Hepatocyte (in vitro differentiated cells): ENCODE data around the gene BMPR1A. TPM values are rescaled to one million over a fixed set of nuclear protein-coding genes. Genes with fewer than 3 reads are reported as not detected.

Experiments
- DNase-seq: peaks from one replicate; pipeline ENCODE4 v3.0.0-alpha.2; 2016; ENCODE audit warnings: low spot score
- H2AFZ ChIP-seq: fragments of 200-600 bp; sonication (generic); 2 replicates; pipeline ENCODE4 v1.6.0; 2016; ENCODE audit warnings: antibody characterized with exemption, mild to moderate bottlenecking
- H3K27ac ChIP-seq: fragments of 200-600 bp; sonication (generic); 2 replicates; pipeline ENCODE4 v1.5.1; 2016; ENCODE audit warnings: mild to moderate bottlenecking
- H3K27me3 ChIP-seq: fragments of 200-600 bp; sonication (generic); 2 replicates; pipeline ENCODE4 v1.6.1; 2016
- H3K36me3 ChIP-seq: fragments of 200-600 bp; sonication (generic); replicated peaks from 2 replicates; pipeline ENCODE4 v1.5.1; 2016; ENCODE audit warnings: low read depth; ENCODE audit not compliant: insufficient read depth
- H3K4me1 ChIP-seq: fragments of 200-600 bp; sonication (generic); 2 replicates; pipeline ENCODE4 v1.5.1; 2016; ENCODE audit warnings: mild to moderate bottlenecking, moderate library complexity; ENCODE audit not compliant: insufficient read depth
- H3K4me2 ChIP-seq: fragments of 200-600 bp; sonication (generic); 2 replicates; pipeline ENCODE4 v1.6.0; 2016
- H3K4me3 ChIP-seq: fragments of 200-600 bp; sonication (generic); 2 replicates; pipeline ENCODE4 v1.5.1; 2016; ENCODE audit warnings: mild to moderate bottlenecking
- H3K79me2 ChIP-seq: fragments of 200-600 bp; sonication (generic); 2 replicates; pipeline ENCODE4 v1.6.0; 2017; ENCODE audit warnings: mild to moderate bottlenecking
- H3K9me2 ChIP-seq: fragments of 200-600 bp; sonication (generic); replicated peaks from 2 replicates; pipeline ENCODE4 v1.6.0; 2017; ENCODE audit warnings: mild to moderate bottlenecking; ENCODE audit not compliant: insufficient read depth
- H3K9me3 ChIP-seq: fragments of 200-600 bp; sonication (generic); 2 replicates; pipeline ENCODE4 v1.5.1; 2016; ENCODE audit warnings: low read depth, mild to moderate bottlenecking
- H4K20me1 ChIP-seq: fragments of 200-600 bp; sonication (generic); 2 replicates; pipeline ENCODE4 v1.6.0; 2016; ENCODE audit warnings: mild to moderate bottlenecking; ENCODE audit not compliant: insufficient read depth, poor library complexity, severe bottlenecking
- CTCF ChIP-seq: fragments of 200-600 bp; sonication (generic); IDR thresholded peaks from 2 replicates; pipeline ENCODE4 v1.5.1; 2016; ENCODE audit warnings: antibody characterized with exemption, mild to moderate bottlenecking; ENCODE audit not compliant: poor library complexity
- EZH2 ChIP-seq: fragments of 200-600 bp; sonication (generic); IDR thresholded peaks from 2 replicates; pipeline ENCODE4 v1.6.1; 2016; ENCODE audit warnings: antibody characterized with exemption, mild to moderate bottlenecking, borderline replicate concordance
- EZH2phosphoT487 ChIP-seq: fragments of 200-600 bp; sonication (generic); IDR thresholded peaks from one replicate; pipeline ENCODE4 v1.6.1; 2018; ENCODE audit warnings: antibody characterized with exemption, mild to moderate bottlenecking, low read depth, moderate library complexity; ENCODE audit not compliant: unreplicated experiment, severe bottlenecking
- WGBS: methylation state at CpG from one replicate; pipeline ENCODE4 v1.1.6; 2016; ENCODE audit warnings: low lambda C conversion rate; ENCODE audit errors: missing lambda C conversion rate; 5-methylcytosine and 5-hydroxymethylcytosine counted together
- polyA plus RNA-seq: library from polyadenylated mRNA; unstranded; fragments of >200 nt; fragmentation: Nextera tagmentation; extraction: Ambion mirVana; gene quantifications from 2 replicates; pipeline ENCODE4 v1.2.1, GENCODE V29; 2016
- total RNA-seq: library from RNA; depleted of rRNA; stranded (reverse); fragments of >200 nt; gene quantifications from 2 replicates; pipeline ENCODE4 v1.2.3, GENCODE V29; 2014

BMPR1A gene
- total and polyA plus RNA-seq, 2 experiments from 2014 or later: 25.1 to 58.0 TPM

- TF ChIP-seq EZH2phosphoT487 (no peak), EZH2 (no peak), CTCF (no peak)
- no peaks in the 10 kb centered on the region for H3K4me1 ChIP-seq
- no peaks in the 10 kb centered on the region for H3K27me3 ChIP-seq
- H2AFZ ChIP-seq: no peak overlapping the region
- no peaks in the 10 kb centered on the region for H3K36me3 ChIP-seq
- H3K27ac ChIP-seq: no peak overlapping the region
- no peaks in the 10 kb centered on the region for H3K9me3 ChIP-seq
- H3K4me2 ChIP-seq: no peak overlapping the region
- WGBS: 77% methylated on average over 7 of the region's 7 CpGs
- H3K4me3 ChIP-seq: no peak overlapping the region
- H3K9me2 ChIP-seq: no peaks in the 10 kb centered on the region
- H3K79me2 ChIP-seq: peaks cover 99% of the 10 kb centered on the region
- peaks cover 64% of the 10 kb centered on the region for H4K20me1 ChIP-seq
- no peak for DNase-seq
Observed at GRCh38 chr10:86827639-86828038, 71.2 kb downstream of the BMPR1A start.

GRCh38 chr10:86828145-86828544 is 71.7 kb downstream of the BMPR1A start:
- no peak overlapping the region for H3K4me3 ChIP-seq
- H3K9me3 ChIP-seq: no peaks in the 10 kb centered on the region
- TF ChIP-seq EZH2 (no peak), CTCF (no peak), EZH2phosphoT487 (no peak)
- no peak overlapping the region for H3K4me2 ChIP-seq
- H3K36me3 ChIP-seq: no peaks in the 10 kb centered on the region
- H3K27ac ChIP-seq: no peak overlapping the region
- no peak overlapping the region for H2AFZ ChIP-seq
- DNase-seq: no peak
- WGBS: 85% methylated on average over 5 of the region's 5 CpGs
- no peaks in the 10 kb centered on the region for H3K9me2 ChIP-seq
- peaks cover 59% of the 10 kb centered on the region for H4K20me1 ChIP-seq
- H3K79me2 ChIP-seq: peaks cover 99% of the 10 kb centered on the region
- no peaks in the 10 kb centered on the region for H3K27me3 ChIP-seq
- no peaks in the 10 kb centered on the region for H3K4me1 ChIP-seq

- WGBS: 84% methylated on average over 2 of the region's 2 CpGs
- TF ChIP-seq EZH2 (no peak), CTCF (no peak), EZH2phosphoT487 (no peak)
- Histone ChIP-seq H4K20me1 (peaks cover 53% of the 10 kb centered on the region), H3K27ac (no peak overlapping the region), H3K79me2 (peaks cover 99% of the 10 kb centered on the region), H3K36me3 (no peaks in the 10 kb centered on the region), H3K9me3 (no peaks in the 10 kb centered on the region), H3K4me1 (no peaks in the 10 kb centered on the region), H3K9me2 (no peaks in the 10 kb centered on the region), H2AFZ (no peak overlapping the region), H3K4me2 (no peak overlapping the region), H3K4me3 (no peak overlapping the region), H3K27me3 (no peaks in the 10 kb centered on the region)
- no peak for DNase-seq
Observed at GRCh38 chr10:86829472-86829871, 73.1 kb downstream of the BMPR1A start.
